ENCODE measurements around the gene GEN1. TPM values are rescaled to one million over a fixed set of nuclear protein-coding genes. Genes with fewer than 3 reads are reported as not detected.
A peak's percentile ranks its signal among the peaks of the same experiment; 100 is the strongest.

The GEN1 gene
- total RNA-seq, 1 donor from 2014 or later: 30.9 TPM

DNA sequence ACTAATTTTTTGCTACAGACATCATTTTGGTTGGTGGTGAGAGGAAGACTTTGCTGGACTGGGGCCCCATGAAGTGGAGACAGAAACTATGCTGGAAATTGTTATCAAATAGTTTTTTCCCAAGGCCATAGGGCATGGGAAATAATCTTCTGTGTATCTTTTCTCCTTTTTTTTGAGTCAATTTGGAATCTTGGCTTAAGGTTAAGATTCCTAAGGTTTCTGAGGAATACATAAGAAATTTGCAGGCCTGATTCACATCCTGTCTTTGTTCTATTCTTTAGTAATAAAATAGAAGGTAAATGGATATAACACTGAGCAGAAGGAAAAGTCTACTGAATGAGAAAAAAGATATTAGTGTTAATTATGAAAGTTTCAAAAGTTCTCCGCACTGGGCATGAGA lies 16.9 kb upstream of the GEN1 start:
- Mint-ChIP-seq H3K9me3 (peaks cover 4% of the 10 kb centered on the region), H3K36me3 (ENCODE audit: low read depth) (peaks cover 49% of the 10 kb centered on the region), H3K4me3 (no peak overlapping the region), H3K4me1 (peaks cover 4% of the 10 kb centered on the region), H3K27me3 (no peaks in the 10 kb centered on the region), H3K27ac (no peak overlapping the region)
- DNase-seq: no peak
- intact Hi-C loops (cut with micrococcal nuclease): no loop called here

GRCh38 chr2:17740203-17740602 lies 13.7 kb upstream of the GEN1 start:
- peaks cover 4% of the 10 kb centered on the region for H3K4me1 Mint-ChIP-seq
- peaks cover 53% of the 10 kb centered on the region for H3K36me3 Mint-ChIP-seq (ENCODE audit: low read depth)
- DNase-seq: no peak
- no peaks in the 10 kb centered on the region for H3K27me3 Mint-ChIP-seq
- intact Hi-C loops (cut with micrococcal nuclease): no loop called here
- no peak overlapping the region for H3K27ac Mint-ChIP-seq
- H3K9me3 Mint-ChIP-seq: peaks cover 4% of the 10 kb centered on the region
- H3K4me3 Mint-ChIP-seq: no peak overlapping the region

DNA sequence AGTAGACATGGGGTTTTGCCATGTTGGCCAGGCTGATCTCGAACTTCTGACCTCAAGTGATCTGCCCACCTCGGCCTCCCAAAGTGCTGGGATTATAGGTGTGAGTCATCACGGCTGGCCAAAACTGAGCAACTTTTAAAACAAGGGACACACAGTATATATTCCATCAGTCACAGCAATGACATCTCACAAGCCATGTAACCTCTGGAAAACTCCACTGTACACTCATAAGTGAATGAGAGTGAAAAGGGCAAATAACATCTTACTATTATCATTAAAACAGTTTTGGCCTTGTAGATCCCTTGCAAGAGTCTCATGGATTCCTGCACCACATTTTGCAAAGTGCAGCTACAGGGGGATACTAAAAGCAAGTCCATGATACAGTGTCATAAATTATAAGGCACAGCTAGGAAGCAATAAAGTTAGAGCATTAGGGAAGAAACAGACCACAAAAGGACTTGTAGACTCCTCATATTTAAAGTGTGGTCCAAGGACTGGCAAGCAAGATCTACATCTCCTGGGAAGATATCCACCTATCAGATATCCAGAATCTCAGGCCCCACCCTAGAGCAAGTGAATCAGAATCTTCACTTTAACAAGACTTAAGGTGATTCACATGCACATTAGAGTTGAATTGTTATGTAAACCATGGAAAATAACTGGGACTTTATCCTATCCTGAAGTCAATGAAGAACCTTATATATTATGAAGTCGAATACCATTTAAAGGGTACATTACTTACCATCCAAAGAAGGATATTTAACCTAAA lies 6.1 kb upstream of the GEN1 start:
- H3K4me3 Mint-ChIP-seq: no peak overlapping the region
- H3K36me3 Mint-ChIP-seq (ENCODE audit: low read depth): peaks cover 17% of the 10 kb centered on the region
- no peak for DNase-seq
- no peak overlapping the region for H3K27ac Mint-ChIP-seq
- H3K9me3 Mint-ChIP-seq: no peaks in the 10 kb centered on the region
- H3K27me3 Mint-ChIP-seq: no peaks in the 10 kb centered on the region
- intact Hi-C loops (cut with micrococcal nuclease): no loop called here
- H3K4me1 Mint-ChIP-seq: peaks cover 28% of the 10 kb centered on the region

GRCh38 chr2:17748745-17749144 lies 5.2 kb upstream of the GEN1 start:
- DNase-seq: no peak
- H3K27ac Mint-ChIP-seq: no peak overlapping the region
- intact Hi-C loops (cut with micrococcal nuclease): no loop called here
- no peaks in the 10 kb centered on the region for H3K27me3 Mint-ChIP-seq
- peaks cover 30% of the 10 kb centered on the region for H3K4me1 Mint-ChIP-seq
- H3K9me3 Mint-ChIP-seq: no peaks in the 10 kb centered on the region
- H3K4me3 Mint-ChIP-seq: no peak overlapping the region
- H3K36me3 Mint-ChIP-seq (ENCODE audit: low read depth): peaks cover 14% of the 10 kb centered on the region

GRCh38 chr2:17749753-17750438 lies 4.0 kb upstream of the GEN1 start:
- peaks cover 7% of the 10 kb centered on the region for H3K36me3 Mint-ChIP-seq (ENCODE audit: low read depth)
- H3K4me1 Mint-ChIP-seq: peaks cover 33% of the 10 kb centered on the region
- intact Hi-C loops (cut with micrococcal nuclease): no loop called here
- H3K27me3 Mint-ChIP-seq: no peaks in the 10 kb centered on the region
- peak overlapping the region; percentile 42 for H3K4me3 Mint-ChIP-seq
- no peak for DNase-seq
- H3K27ac Mint-ChIP-seq: peak overlapping the region; percentile 5
- H3K9me3 Mint-ChIP-seq: no peaks in the 10 kb centered on the region

DNA sequence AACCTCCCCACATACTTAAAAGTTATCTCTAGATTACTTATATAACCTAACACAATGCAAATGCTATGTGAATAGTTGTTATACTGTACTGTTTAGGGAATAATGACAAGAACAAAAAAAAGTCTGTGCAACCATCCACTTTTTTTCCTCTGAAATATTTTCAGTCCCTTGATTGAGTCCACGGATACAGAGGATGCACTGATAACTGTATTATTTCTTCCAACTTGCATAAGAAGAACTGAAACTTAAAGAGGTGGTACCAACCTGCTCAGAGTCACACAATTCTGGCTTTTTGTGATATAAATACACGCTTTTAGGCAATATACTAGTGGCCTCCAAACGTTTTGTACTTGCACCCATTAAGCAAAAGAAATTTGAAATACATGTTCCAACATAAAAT lies 1.7 kb upstream of the GEN1 start:
- Mint-ChIP-seq H3K36me3 (ENCODE audit: low read depth) (peaks cover 8% of the 10 kb centered on the region), H3K9me3 (no peaks in the 10 kb centered on the region), H3K4me3 (peak overlapping the region; percentile 84), H3K4me1 (peaks cover 42% of the 10 kb centered on the region), H3K27ac (no peak overlapping the region), H3K27me3 (no peaks in the 10 kb centered on the region)
- intact Hi-C loops (cut with micrococcal nuclease): loop anchor here (2.0 kb wide), 1 partner anchor 33 kb away; no protein-coding TSS in a partner anchor
- no peak for DNase-seq

DNA sequence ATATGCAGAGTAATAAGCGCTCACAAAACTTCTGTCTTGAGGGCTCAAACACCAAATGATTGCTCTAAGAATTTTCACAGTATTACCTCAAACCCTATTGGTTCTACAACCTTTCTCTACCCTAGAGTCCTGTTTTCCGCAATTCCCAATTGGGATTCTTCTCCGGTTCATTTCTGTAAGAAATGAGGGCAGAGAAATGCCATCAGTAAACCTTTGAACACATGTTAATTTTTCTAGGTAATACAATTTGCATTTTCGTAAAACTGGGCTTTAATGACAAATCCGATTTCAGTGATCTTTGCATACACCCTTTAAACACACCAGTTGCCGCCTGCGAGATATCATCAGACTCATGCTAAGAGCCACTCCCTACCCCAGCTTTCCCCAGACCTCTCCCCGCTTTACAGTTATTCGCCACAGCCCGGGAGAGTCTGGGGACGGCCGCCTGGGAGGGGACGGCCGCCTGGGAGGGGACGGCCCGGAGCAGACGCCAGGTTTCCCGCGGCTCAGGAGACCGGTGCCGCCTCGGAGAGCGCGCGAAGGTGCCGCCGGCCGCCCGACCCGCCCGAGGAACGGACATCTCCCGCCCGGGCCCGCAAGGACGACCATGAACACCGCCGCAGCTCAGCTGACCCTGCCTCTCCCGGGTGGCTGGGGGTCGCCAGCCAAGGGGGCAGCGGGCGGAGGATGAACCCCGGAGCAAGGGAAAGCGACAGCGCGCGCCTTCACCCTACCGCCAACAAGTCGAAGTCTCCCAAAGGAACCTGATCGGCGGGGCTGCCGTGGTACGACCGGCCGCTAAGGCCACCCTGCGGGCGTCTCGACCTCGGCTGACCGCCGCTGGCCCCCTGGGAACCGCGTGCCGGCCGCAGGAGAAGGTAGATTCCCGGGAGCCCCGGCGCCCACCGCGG lies 791 bp upstream of the GEN1 start:
- peak; percentile 85 for DNase-seq
- no peaks in the 10 kb centered on the region for H3K9me3 Mint-ChIP-seq
- H3K27ac Mint-ChIP-seq: peak overlapping the region; percentile 96
- intact Hi-C loops (cut with micrococcal nuclease): loop anchor here (2.0 kb wide), 1 partner anchor 34 kb away; no protein-coding TSS in a partner anchor
- H3K27me3 Mint-ChIP-seq: no peaks in the 10 kb centered on the region
- H3K36me3 Mint-ChIP-seq (ENCODE audit: low read depth): peaks cover 8% of the 10 kb centered on the region
- peak overlapping the region; percentile 84 for H3K4me3 Mint-ChIP-seq
- H3K4me1 Mint-ChIP-seq: peaks cover 39% of the 10 kb centered on the region

GRCh38 chr2:17754773-17755425 lies 961 bp downstream of the GEN1 start:
- Mint-ChIP-seq H3K27ac (peak overlapping the region; percentile 96), H3K27me3 (no peaks in the 10 kb centered on the region), H3K36me3 (ENCODE audit: low read depth) (peaks cover 8% of the 10 kb centered on the region), H3K4me3 (peak overlapping the region; percentile 84), H3K9me3 (no peaks in the 10 kb centered on the region), H3K4me1 (peaks cover 40% of the 10 kb centered on the region)
- intact Hi-C loops (cut with micrococcal nuclease): no loop called here
- DNase-seq: no peak

DNA sequence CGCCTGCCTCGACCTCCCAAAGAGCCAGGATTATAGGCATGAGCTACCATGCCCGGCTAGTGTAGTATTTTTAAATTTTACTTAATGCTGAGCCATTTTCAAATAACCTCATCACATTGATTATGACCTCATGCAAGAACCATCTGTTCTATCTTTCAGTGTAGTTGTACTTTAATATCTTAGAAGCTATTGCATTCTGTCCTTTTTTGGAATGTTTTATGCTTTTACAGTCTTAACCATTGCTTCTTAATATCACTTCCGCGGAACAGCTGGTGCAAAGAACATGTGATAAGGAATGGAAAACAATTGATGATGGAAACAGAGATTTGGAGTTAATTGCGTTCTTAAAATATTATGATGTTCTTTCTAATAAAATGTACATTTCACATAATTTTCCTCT lies 2.7 kb downstream of the GEN1 start:
- Mint-ChIP-seq H3K36me3 (ENCODE audit: low read depth) (peaks cover 7% of the 10 kb centered on the region), H3K9me3 (no peaks in the 10 kb centered on the region), H3K27ac (no peak overlapping the region), H3K4me3 (no peak overlapping the region), H3K4me1 (peaks cover 32% of the 10 kb centered on the region), H3K27me3 (no peaks in the 10 kb centered on the region)
- DNase-seq: no peak
- intact Hi-C loops (cut with micrococcal nuclease): no loop called here

DNA sequence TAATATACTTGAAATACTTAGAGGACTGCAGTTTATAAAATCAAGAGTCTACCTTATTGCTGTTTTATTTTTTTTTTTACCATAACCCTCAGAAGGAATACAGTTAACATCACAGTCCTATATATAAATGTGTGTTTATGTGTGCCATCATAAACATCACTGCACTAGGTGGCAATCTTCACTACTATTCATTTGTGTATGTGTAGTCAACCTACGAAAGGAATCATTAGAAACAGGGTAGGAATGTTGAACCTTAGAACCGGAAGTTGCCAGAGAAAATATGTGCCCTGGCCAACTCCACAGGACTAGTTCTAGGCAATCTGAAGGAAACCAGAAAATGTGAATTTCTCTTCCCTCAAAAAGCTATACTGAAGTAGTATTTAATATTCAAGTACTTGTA lies 3.4 kb downstream of the GEN1 start:
- Mint-ChIP-seq H3K27me3 (no peaks in the 10 kb centered on the region), H3K9me3 (no peaks in the 10 kb centered on the region), H3K27ac (no peak overlapping the region), H3K4me1 (peaks cover 26% of the 10 kb centered on the region), H3K4me3 (no peak overlapping the region), H3K36me3 (ENCODE audit: low read depth) (peaks cover 8% of the 10 kb centered on the region)
- intact Hi-C loops (cut with micrococcal nuclease): no loop called here
- no peak for DNase-seq

- no peaks in the 10 kb centered on the region for H3K9me3 Mint-ChIP-seq
- H3K27me3 Mint-ChIP-seq: no peaks in the 10 kb centered on the region
- no peak overlapping the region for H3K27ac Mint-ChIP-seq
- peaks cover 18% of the 10 kb centered on the region for H3K4me1 Mint-ChIP-seq
- intact Hi-C loops (cut with micrococcal nuclease): no loop called here
- no peak overlapping the region for H3K4me3 Mint-ChIP-seq
- peaks cover 10% of the 10 kb centered on the region for H3K36me3 Mint-ChIP-seq (ENCODE audit: low read depth)
- DNase-seq: no peak
These were observed 4.2 kb downstream of the GEN1 start for GRCh38 chr2:17758118-17758517.

- Mint-ChIP-seq H3K36me3 (ENCODE audit: low read depth) (peaks cover 15% of the 10 kb centered on the region), H3K27me3 (no peaks in the 10 kb centered on the region), H3K4me3 (no peak overlapping the region), H3K9me3 (no peaks in the 10 kb centered on the region), H3K27ac (no peak overlapping the region), H3K4me1 (peaks cover 16% of the 10 kb centered on the region)
- DNase-seq: no peak
- intact Hi-C loops (cut with micrococcal nuclease): no loop called here
These were observed 5.9 kb downstream of the GEN1 start for GRCh38 chr2:17759805-17760204.

DNA sequence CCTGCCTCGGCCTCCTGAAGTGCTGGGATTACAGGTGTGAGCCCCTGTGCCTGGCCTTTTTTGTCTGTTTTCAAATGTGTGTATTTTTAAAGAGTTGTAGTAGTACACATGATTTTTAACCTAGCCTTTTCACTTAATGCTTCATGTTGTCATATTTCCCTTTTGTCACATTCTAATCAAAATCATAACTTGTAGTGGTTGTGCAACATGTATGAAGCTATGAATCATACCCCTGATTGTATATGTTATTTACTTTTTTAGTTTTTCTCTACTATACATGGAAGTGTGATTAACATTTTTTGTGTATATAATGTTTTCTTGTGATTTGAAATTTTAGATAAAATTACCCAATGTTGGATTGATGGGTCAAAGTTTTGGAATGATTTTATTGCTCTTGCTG lies 8.5 kb downstream of the GEN1 start:
- Mint-ChIP-seq H3K9me3 (no peaks in the 10 kb centered on the region), H3K4me1 (peaks cover 5% of the 10 kb centered on the region), H3K36me3 (ENCODE audit: low read depth) (peaks cover 20% of the 10 kb centered on the region), H3K27me3 (no peaks in the 10 kb centered on the region), H3K4me3 (no peak overlapping the region), H3K27ac (no peak overlapping the region)
- intact Hi-C loops (cut with micrococcal nuclease): no loop called here
- no peak for DNase-seq
